ENCODE measurements around the gene C1orf56. TPM values are rescaled to one million over a fixed set of nuclear protein-coding genes. Genes with fewer than 3 reads are reported as not detected.

The C1orf56 gene
- polyA plus RNA-seq, 1 donor from 2014 or later, result 0.87 TPM

Small RNA genes within 50 kb of the gene (small RNA-seq; reads per million reads assigned to genes)
- 0.03 to 12.2 (median 1.5) reads per million in 3 experiments for gene RNU6-884P

Other genes starting within 250 kb of the C1orf56 start
- 8.0 and 9.3 TPM in 2 replicates for gene CTSK, start 239.5 kb upstream of the C1orf56 start, polyA plus RNA-seq
- gene ARNT, start 171.2 kb upstream of the C1orf56 start, polyA plus RNA-seq, result 17.8 and 17.9 TPM in 2 replicates
- not detected in 2 replicates for gene CTXND2, start 160.6 kb upstream of the C1orf56 start, polyA plus RNA-seq
- gene SETDB1, start 121.4 kb upstream of the C1orf56 start, polyA plus RNA-seq, result 39.1 and 51.1 TPM in 2 replicates
- 39.1 and 49.7 TPM in 2 replicates for gene CERS2, start 72.9 kb upstream of the C1orf56 start, polyA plus RNA-seq
- gene ANXA9, start 65.5 kb upstream of the C1orf56 start, polyA plus RNA-seq, result not detected in 2 replicates
- gene MINDY1, start 40.8 kb upstream of the C1orf56 start, polyA plus RNA-seq, result 16.1 and 25.2 TPM in 2 replicates
- gene PRUNE1, start 39.3 kb upstream of the C1orf56 start, polyA plus RNA-seq, result 25.7 and 32.2 TPM in 2 replicates
- gene BNIPL, start 11.2 kb upstream of the C1orf56 start, polyA plus RNA-seq, result 0.16 and 0.33 TPM in 2 replicates
- gene CDC42SE1, start 11.9 kb downstream of the C1orf56 start, polyA plus RNA-seq, result 102 and 107 TPM in 2 replicates
- 131 and 142 TPM in 2 replicates for gene MLLT11, start 12.6 kb downstream of the C1orf56 start, polyA plus RNA-seq
- gene GABPB2, start 23.0 kb downstream of the C1orf56 start, polyA plus RNA-seq, result 3.0 and 4.1 TPM in 2 replicates
- gene SEMA6C, start 98.9 kb downstream of the C1orf56 start, polyA plus RNA-seq, result 32.5 and 39.3 TPM in 2 replicates
- gene TNFAIP8L2, start 108.9 kb downstream of the C1orf56 start, polyA plus RNA-seq, result not detected in 2 replicates
- gene LYSMD1, start 118.2 kb downstream of the C1orf56 start, polyA plus RNA-seq, result 13.3 and 16.0 TPM in 2 replicates
- gene SCNM1, start 118.4 kb downstream of the C1orf56 start, polyA plus RNA-seq, result 91.1 and 106 TPM in 2 replicates
- gene TMOD4, start 128.2 kb downstream of the C1orf56 start, polyA plus RNA-seq, result not detected in 2 replicates
- 232 and 275 TPM in 2 replicates for gene VPS72, start 142.4 kb downstream of the C1orf56 start, polyA plus RNA-seq
- gene PIP5K1A, start 150.8 kb downstream of the C1orf56 start, polyA plus RNA-seq, result 66.0 and 66.4 TPM in 2 replicates
- gene PSMD4, start 207.0 kb downstream of the C1orf56 start, polyA plus RNA-seq, result 341 and 364 TPM in 2 replicates
- gene ZNF687, start 234.5 kb downstream of the C1orf56 start, polyA plus RNA-seq, result 6.2 and 6.9 TPM in 2 replicates